Upper lobe of left lung (tissue), 6 donors: ENCODE measurements around the gene MAML1. TPM values are rescaled to one million over a fixed set of nuclear protein-coding genes. Genes with fewer than 3 reads are reported as not detected.

Experiments
- ATAC-seq, 2 donors: fragments of 200-7000 bp; cut with Tn5 transposase; one replicate each; pipeline ENCODE4 v1.9.1; 2022; ENCODE audit warnings: mild to moderate bottlenecking in 2 of 2, moderate library complexity in 2 of 2; ENCODE audit not compliant: low FRiP score in 2 of 2
- DNase-seq, 2 donors: peaks; one replicate each; pipeline ENCODE4 v3.0.0-alpha.2; 2019 to 2020
- H3K27ac ChIP-seq, 4 donors: fragments of 200-600 bp; sonication (generic); one replicate each; pipeline ENCODE4 v1.5.1; 2016 to 2019
- H3K27me3 ChIP-seq, 4 donors: fragments of 200-600 bp; sonication (generic); one replicate each; pipeline ENCODE4 v1.5.1; 2017 to 2019
- H3K36me3 ChIP-seq, 4 donors: fragments of 200-600 bp; sonication (generic); one replicate each; pipeline ENCODE4 v1.5.1; 2016 to 2019
- H3K4me1 ChIP-seq, 4 donors: fragments of 200-600 bp; sonication (generic); one replicate each; pipeline ENCODE4 v1.5.1; 2018 to 2019
- H3K4me3 ChIP-seq, 4 donors: fragments of 200-600 bp; sonication (generic); one replicate each; pipeline ENCODE4 v1.5.1; 2017 to 2019; ENCODE audit warnings: mild to moderate bottlenecking in 2 of 4, moderate library complexity in 1 of 4
- H3K9me3 ChIP-seq, 4 donors: fragments of 200-600 bp; sonication (generic); one replicate each; pipeline ENCODE4 v1.5.1; 2018 to 2019
- CTCF ChIP-seq, 6 experiments: fragments of 450-650 bp in 4 of 6; fragments of 200-600 bp in 2 of 6; sonication (generic) in 2 of 6; IDR thresholded peaks; one replicate each; pipeline ENCODE4 v1.5.1; 2016 to 2019; ENCODE audit warnings: antibody characterized with exemption in 6 of 6
- EP300 ChIP-seq, 4 donors: sonication (generic); formaldehyde crosslinking; IDR thresholded peaks; one replicate each; pipeline ENCODE4 v1.5.1; 2017; ENCODE audit warnings: antibody characterized with exemption in 4 of 4, control low read depth in 2 of 4
- POLR2A ChIP-seq, 4 donors: fragments of 450-650 bp; IDR thresholded peaks; one replicate each; pipeline ENCODE4 v1.5.1; 2016 to 2017; ENCODE audit warnings: antibody characterized with exemption in 4 of 4, mild to moderate bottlenecking in 2 of 4
- POLR2AphosphoS5 ChIP-seq, 2 donors: sonication (generic); formaldehyde crosslinking; IDR thresholded peaks; one replicate each; pipeline ENCODE4 v1.5.1; 2017; ENCODE audit warnings: antibody characterized with exemption in 2 of 2
- WGBS, 2 donors: methylation state at CpG; one replicate each; pipeline ENCODE4 v1.1.5; 2017 to 2018; 5-methylcytosine and 5-hydroxymethylcytosine counted together
- total RNA-seq, 6 donors: library from RNA; depleted of rRNA in 4 of 6; stranded (reverse); fragments of >200 nt in 4 of 6; gene quantifications; one replicate each; pipeline versions ENCODE4 v1.1.0 to v1.2.1, GENCODE V29; 2016 to 2021
- donor health status: DM: no; HTN: no; CAD: no; lungs with moderate emphysema.
- donor health status: DM: no; HTN: yes; CAD: no; lungs with severe emphysema.

MAML1 gene
- total RNA-seq, 6 donors from 2014 or later: 22.5 to 59.7 (median 26.7) TPM

GRCh38 chr5:179806250-179807048, 73.8 kb downstream of the MAML1 start, which contains the start of gene MGAT4B:
Gene MGAT4B (minus strand): TSS chr5:179806866. CDS start chr5:179806583, 283 bp downstream.
- no peaks in the 10 kb centered on the region for H3K9me3 ChIP-seq
- H3K27ac ChIP-seq: peak within 1 kb of the TSS; percentile 90 to 97 (median 94)
- 0 to 1% methylated on average over 2 to 58 of the region's 108 CpGs for WGBS, 2 donors
- DNase-seq: peak; percentile 79 to 95
- peaks cover 0 to 2% (median 1%) of the 10 kb centered on the region in 4 donors for H3K36me3 ChIP-seq
- TF ChIP-seq CTCF (IDR thresholded peaks at IDR 0.05) (peak in 1 of 6 experiments; percentile 31), POLR2A (IDR thresholded peaks at IDR 0.05) (peak in 3 of 4 donors; percentile 43 to 71 (median 51)), EP300 (IDR thresholded peaks at IDR 0.05) (no peak), POLR2AphosphoS5 (IDR thresholded peaks at IDR 0.05) (peak; percentile 18 to 59)
- H3K27me3 ChIP-seq: no peaks in the 10 kb centered on the region
- ATAC-seq: peak; percentile 90 to 94
- peaks cover 37 to 56% (median 40%) of the 10 kb centered on the region in 4 donors for H3K4me1 ChIP-seq
- peak within 1 kb of the TSS; percentile 79 to 99 (median 88) for H3K4me3 ChIP-seq

- H3K36me3 ChIP-seq: peaks cover 0 to 21% (median 8%) of the 10 kb centered on the region in 4 donors
- DNase-seq (peak in 1 of 2 donors; percentile 52), ATAC-seq (no peak)
- WGBS, 2 donors: 95 to 97% methylated on average over 21 to 27 of the region's 27 CpGs
- no peak overlapping the region for H3K27ac ChIP-seq
- peaks cover 9 to 24% (median 16%) of the 10 kb centered on the region in 4 donors for H3K4me1 ChIP-seq
- H3K27me3 ChIP-seq: no peaks in the 10 kb centered on the region
- H3K9me3 ChIP-seq: no peaks in the 10 kb centered on the region
- no peak for TF ChIP-seq POLR2AphosphoS5 (IDR thresholded peaks at IDR 0.05)
- TF ChIP-seq CTCF (IDR thresholded peaks at IDR 0.05): no peak
- no peak for TF ChIP-seq POLR2A (IDR thresholded peaks at IDR 0.05)
- TF ChIP-seq EP300 (IDR thresholded peaks at IDR 0.05): no peak
- no peak overlapping the region for H3K4me3 ChIP-seq
Observed at GRCh38 chr5:179812135-179812825, 79.7 kb downstream of the MAML1 start.

GRCh38 chr5:179812997-179813607, 80.5 kb downstream of the MAML1 start:
- WGBS, 2 donors: 92 to 99% methylated on average over 5 of the region's 5 CpGs
- no peak overlapping the region for H3K27ac ChIP-seq
- no peak overlapping the region for H3K4me3 ChIP-seq
- TF ChIP-seq POLR2AphosphoS5 (IDR thresholded peaks at IDR 0.05) (no peak), POLR2A (IDR thresholded peaks at IDR 0.05) (no peak), CTCF (IDR thresholded peaks at IDR 0.05) (no peak), EP300 (IDR thresholded peaks at IDR 0.05) (no peak)
- peaks cover 12 to 24% (median 17%) of the 10 kb centered on the region in 4 donors for H3K4me1 ChIP-seq
- H3K27me3 ChIP-seq: no peaks in the 10 kb centered on the region
- no peak for DNase-seq
- no peaks in the 10 kb centered on the region for H3K9me3 ChIP-seq
- ATAC-seq: no peak
- H3K36me3 ChIP-seq: peaks cover 0 to 21% (median 8%) of the 10 kb centered on the region in 4 donors

- no peak overlapping the region for H3K4me3 ChIP-seq
- peaks cover 0 to 21% (median 8%) of the 10 kb centered on the region in 4 donors for H3K36me3 ChIP-seq
- no peaks in the 10 kb centered on the region for H3K9me3 ChIP-seq
- H3K4me1 ChIP-seq: peaks cover 18 to 28% (median 24%) of the 10 kb centered on the region in 4 donors
- DNase-seq (no peak), ATAC-seq (no peak)
- no peak overlapping the region for H3K27ac ChIP-seq
- TF ChIP-seq CTCF (IDR thresholded peaks at IDR 0.05) (no peak), POLR2A (IDR thresholded peaks at IDR 0.05) (no peak), POLR2AphosphoS5 (IDR thresholded peaks at IDR 0.05) (no peak), EP300 (IDR thresholded peaks at IDR 0.05) (no peak)
- H3K27me3 ChIP-seq: no peaks in the 10 kb centered on the region
- 79 to 86% methylated on average over 3 of the region's 3 CpGs for WGBS, 2 donors
Observed at GRCh38 chr5:179814090-179814489, 81.5 kb downstream of the MAML1 start.
